Measurements from ENCODE around the gene PPARG. TPM values are rescaled to one million over a fixed set of nuclear protein-coding genes. Genes with fewer than 3 reads are reported as not detected.

Gene PPARG
- total and polyA plus RNA-seq, 2 donors (not counting 3 experiments of a cell fraction or from before 2014, with no cell fraction given), result 0.15 to 1.3 TPM

GRCh38 chr3:12408984-12409683 lies 120.3 kb downstream of the PPARG start:
- DNase-seq (ENCODE audit: low read depth, low spot score) (no peak), FAIRE-seq (no peak)
- POLR2A ChIA-PET, result no interaction called here
- no TSS peak for BruUV-seq (replicated peaks)
- dilution Hi-C loops (cut with MboI; ENCODE audit: extremely low pct_ligation_motif_present, low sequenced_read_pairs) (no loop called here), intact Hi-C loops (cut with micrococcal nuclease) (loop anchor here (5.0 kb wide), 2 partner anchors 53 to 272 kb away; no protein-coding TSS in a partner anchor)
- H3K79me2 ChIP-seq (ENCODE audit: control insufficient read depth, insufficient read depth, low read length), result no peaks in the 10 kb centered on the region
- no peak overlapping the region for H3K27ac ChIP-seq (ENCODE audit: insufficient read depth, low read depth, low read length)
- H3K27me3 ChIP-seq (ENCODE audit: control insufficient read depth in 2 of 2, insufficient read depth in 2 of 2, low read length in 2 of 2), result peaks cover 0 to 4% of the 10 kb centered on the region in 2 experiments
- H3K36me3 ChIP-seq (ENCODE audit: control insufficient read depth in 2 of 2, extremely low read depth in 1 of 2, insufficient read depth in 2 of 2, low read length in 2 of 2), result no peaks in the 10 kb centered on the region
- no peaks in the 10 kb centered on the region for H4K20me1 ChIP-seq (replicated peaks; ENCODE audit: control insufficient read depth, extremely low read depth, insufficient read depth, low read length)
- TF ChIP-seq JUN (IDR thresholded peaks at IDR 0.05; ENCODE audit: borderline replicate concordance, insufficient read depth, insufficient read length, low read depth) (no peak), EZH2 (IDR thresholded peaks at IDR 0.05; ENCODE audit: borderline replicate concordance, low read depth, low read length, severe bottlenecking) (no peak), POLR2A (IDR thresholded peaks at IDR 0.05; ENCODE audit: low read depth, low read length) (no peak), GATA2 (IDR thresholded peaks at IDR 0.05; ENCODE audit: insufficient read depth, insufficient read length, low read depth, low read length) (no peak), FOS (IDR thresholded peaks at IDR 0.05; ENCODE audit: borderline replicate concordance, insufficient read depth, low read length) (no peak), CTCF (IDR thresholded peaks at IDR 0.05; ENCODE audit: extremely low read depth in 1 of 2, insufficient read depth in 1 of 2, low read depth in 1 of 2, low read length in 2 of 2) (no peak), MYC (IDR thresholded peaks at IDR 0.05; ENCODE audit: low read depth, low read length) (no peak), MAX (IDR thresholded peaks at IDR 0.05; ENCODE audit: insufficient read depth, insufficient read length) (no peak), POLR2AphosphoS5 (IDR thresholded peaks at IDR 0.05; ENCODE audit: insufficient read depth, low read depth, low read length) (no peak)
- no peak overlapping the region for H3K9ac ChIP-seq (replicated peaks; ENCODE audit: extremely low read depth, insufficient read depth, low read length)
- no peak overlapping the region for H3K4me3 ChIP-seq (replicated peaks in 1 of 3; ENCODE audit: insufficient read depth in 1 of 3, low read depth in 1 of 3, low read length in 3 of 3)
- H3K4me2 ChIP-seq (ENCODE audit: insufficient read depth, low read length), result no peak overlapping the region
- peaks cover 14% of the 10 kb centered on the region for H3K4me1 ChIP-seq (ENCODE audit: control insufficient read depth, extremely low read depth, insufficient read depth, low read length)
- CTCF ChIA-PET, result no interaction called here
- H2AFZ ChIP-seq (ENCODE audit: low read depth, low read length), result no peak overlapping the region
- H3K9me1 ChIP-seq (replicated peaks; ENCODE audit: control insufficient read depth, extremely low read depth, insufficient read depth, low read length), result no peaks in the 10 kb centered on the region
- H3K9me3 ChIP-seq (replicated peaks; ENCODE audit: control insufficient read depth, insufficient read depth, low read length), result no peaks in the 10 kb centered on the region

All from endothelial cell of umbilical vein (primary cell).